Endothelial cell of umbilical vein (primary cell): ENCODE data around the gene SLC25A27. TPM values are rescaled to one million over a fixed set of nuclear protein-coding genes. Genes with fewer than 3 reads are reported as not detected.

Source experiments
- BruUV-seq: library from RNA; stranded (reverse); fragments of 400-500 nt; replicated peaks from 2 replicates; lab custom pipeline; 2021; lab: Mats Ljungman, UMichigan
- CTCF ChIA-PET: fragments of 300-600, 350-600 bp; sonication (Branson Sonifier 250); formaldehyde crosslinking; loops from one replicate; lab custom pipeline; 2021; ENCODE audit warnings: antibody characterized with exemption, inconsistent platforms; lab: Charles Lee
- POLR2A ChIA-PET: fragments of 300-600, 350-600 bp; sonication (Branson Sonifier 250); formaldehyde crosslinking; loops from one replicate; lab custom pipeline; 2021; ENCODE audit warnings: antibody characterized with exemption, inconsistent platforms; lab: Charles Lee
- DNase-seq: peaks from one replicate; pipeline ENCODE4 v3.0.0-alpha.2; 2011; ENCODE audit warnings: low read depth, low spot score
- FAIRE-seq: peaks from 2 replicates; lab custom pipeline; 2011; peaks lifted over from hg19 to GRCh38; lab: Jason Lieb, UNC
- H2AFZ ChIP-seq: 2 replicates; pipeline ENCODE4 v1.6.0; 2012; ENCODE audit warnings: low read depth, low read length, control low read depth, inconsistent platforms
- H3K27ac ChIP-seq: 2 replicates; pipeline ENCODE4 v1.5.1; 2011; ENCODE audit warnings: low read depth, mild to moderate bottlenecking, control low read depth, low read length, moderate library complexity; ENCODE audit not compliant: insufficient read depth
- H3K27me3 ChIP-seq, 2 experiments: 2 replicates each; pipeline versions ENCODE4 v1.6.0 to v1.6.1; 2011; ENCODE audit warnings: low read length in 2 of 2, mixed read lengths in 1 of 2; ENCODE audit not compliant: control insufficient read depth in 2 of 2, insufficient read depth in 2 of 2
- H3K36me3 ChIP-seq, 2 experiments: 2 replicates in 1 of 2; 3 replicates in 1 of 2; pipeline ENCODE4 v1.5.1; 2011; ENCODE audit warnings: low read length in 2 of 2, mild to moderate bottlenecking in 1 of 2, moderate library complexity in 1 of 2; ENCODE audit not compliant: control insufficient read depth in 2 of 2, insufficient read depth in 2 of 2; ENCODE audit errors: extremely low read depth in 1 of 2
- H3K4me1 ChIP-seq: 3 replicates; pipeline ENCODE4 v1.5.1; 2011; ENCODE audit warnings: mild to moderate bottlenecking, low read length; ENCODE audit not compliant: control insufficient read depth, insufficient read depth; ENCODE audit errors: extremely low read depth
- H3K4me2 ChIP-seq: 2 replicates; pipeline ENCODE4 v1.6.1; 2011; ENCODE audit warnings: low read length, control low read depth, mixed read lengths; ENCODE audit not compliant: insufficient read depth
- H3K4me3 ChIP-seq, 3 experiments: fragments of 200-600 bp in 1 of 3; sonication (generic), shearing (Covaris generic) in 1 of 3; replicated peaks in 1 of 3; 2 replicates each; pipeline ENCODE4 v1.5.1; 2011 to 2016; ENCODE audit warnings: control low read depth in 3 of 3, low read length in 3 of 3, mild to moderate bottlenecking in 2 of 3, inconsistent platforms in 1 of 3, low read depth in 1 of 3, moderate library complexity in 1 of 3; ENCODE audit not compliant: insufficient read depth in 1 of 3
- H3K79me2 ChIP-seq: 2 replicates; pipeline ENCODE4 v1.6.0; 2012; ENCODE audit warnings: low read length, inconsistent platforms; ENCODE audit not compliant: control insufficient read depth, insufficient read depth
- H3K9ac ChIP-seq: replicated peaks from 2 replicates; pipeline ENCODE3; 2011; ENCODE audit warnings: low read length, control low read depth; ENCODE audit not compliant: insufficient read depth; ENCODE audit errors: extremely low read depth
- H3K9me1 ChIP-seq: replicated peaks from 3 replicates; pipeline ENCODE4 v1.6.0; 2011; ENCODE audit warnings: mild to moderate bottlenecking, low read length; ENCODE audit not compliant: control insufficient read depth, insufficient read depth; ENCODE audit errors: extremely low read depth
- H3K9me3 ChIP-seq: replicated peaks from 2 replicates; pipeline ENCODE4 v1.5.1; 2012; ENCODE audit warnings: low read length, inconsistent platforms; ENCODE audit not compliant: control insufficient read depth, insufficient read depth
- H4K20me1 ChIP-seq: replicated peaks from 2 replicates; pipeline ENCODE3; 2011; ENCODE audit warnings: mild to moderate bottlenecking, low read length; ENCODE audit not compliant: control insufficient read depth, insufficient read depth; ENCODE audit errors: extremely low read depth
- CTCF ChIP-seq, 2 donors: IDR thresholded peaks; 1 replicate in 1 of 2; 2 replicates in 1 of 2; pipeline ENCODE4 v1.5.1; 2011; ENCODE audit warnings: low read length in 2 of 2, mild to moderate bottlenecking in 2 of 2, moderate library complexity in 2 of 2, control low read depth in 1 of 2, inconsistent platforms in 1 of 2, low read depth in 1 of 2; ENCODE audit not compliant: insufficient read depth in 1 of 2; ENCODE audit errors: extremely low read depth in 1 of 2
- EZH2 ChIP-seq: IDR thresholded peaks from 2 replicates; pipeline ENCODE4 v1.6.1; 2012; ENCODE audit warnings: borderline replicate concordance, low read depth, mild to moderate bottlenecking, moderate library complexity, low read length, inconsistent platforms; ENCODE audit not compliant: severe bottlenecking
- FOS ChIP-seq: IDR thresholded peaks from 2 replicates; pipeline ENCODE4 v1.6.1; 2011; ENCODE audit warnings: mild to moderate bottlenecking, low read length, moderate library complexity, borderline replicate concordance; ENCODE audit not compliant: insufficient read depth
- GATA2 ChIP-seq: IDR thresholded peaks from 2 replicates; pipeline ENCODE4 v1.7.0; 2011; ENCODE audit warnings: low read depth, mild to moderate bottlenecking, moderate library complexity, mixed read lengths, low read length; ENCODE audit not compliant: insufficient read length, insufficient read depth
- JUN ChIP-seq: IDR thresholded peaks from 2 replicates; pipeline ENCODE4 v1.6.1; 2011; ENCODE audit warnings: borderline replicate concordance, low read depth; ENCODE audit not compliant: insufficient read length, insufficient read depth
- MAX ChIP-seq: IDR thresholded peaks from 2 replicates; pipeline ENCODE4 v1.6.1; 2011; ENCODE audit not compliant: insufficient read depth, insufficient read length
- MYC ChIP-seq: IDR thresholded peaks from one replicate; pipeline ENCODE4 v1.6.1; 2011; ENCODE audit warnings: mild to moderate bottlenecking, low read depth, low read length
- POLR2A ChIP-seq: IDR thresholded peaks from 2 replicates; pipeline ENCODE4 v1.6.1; 2012; ENCODE audit warnings: low read depth, mild to moderate bottlenecking, control low read depth, low read length
- POLR2AphosphoS5 ChIP-seq: IDR thresholded peaks from 2 replicates; pipeline ENCODE4 v1.6.1; 2012; ENCODE audit warnings: low read depth, mild to moderate bottlenecking, control low read depth, low read length, moderate library complexity; ENCODE audit not compliant: insufficient read depth
- dilution Hi-C: fragments of 300-500 bp; cut with MboI; formaldehyde crosslinking; loops from one replicate; pipeline ENCODE4 v1.15.0; 2019; ENCODE audit warnings: low sequenced_read_pairs; ENCODE audit not compliant: extremely low pct_ligation_motif_present
- intact Hi-C: fragments of 100-400 bp; cut with micrococcal nuclease; formaldehyde crosslinking; loops from one replicate; pipeline ENCODE4 v1.10.0; 2022
- polyA plus RNA-seq, 4 experiments: library from polyadenylated mRNA; depleted of rRNA in 3 of 4; stranded (reverse) in 3 of 4; unstranded in 1 of 4; fragments of >200 nt; gene quantifications; 2 replicates each; pipeline versions ENCODE4 v1.2.1 to v1.2.3, GENCODE V29; 2011 to 2012; ENCODE audit warnings: missing spikeins in 1 of 4
- total RNA-seq: library from RNA; stranded (reverse); gene quantifications from 2 replicates; pipeline ENCODE4 v1.2.3, GENCODE V29; 2021

Gene SLC25A27
- total and polyA plus RNA-seq, 2 donors (not counting 3 experiments of a cell fraction or from before 2014, with no cell fraction given), result 3.3 to 4.0 TPM

- DNase-seq, result no peak
- Histone ChIP-seq H3K27ac (no peak within 1 kb of the TSS), H3K4me3 (no peak within 1 kb of the TSS), H3K79me2 (no peaks in the 10 kb centered on the region), H3K27me3 (peaks cover 0 to 3% of the 10 kb centered on the region in 2 experiments), H3K9me1 (no peaks in the 10 kb centered on the region), H4K20me1 (no peaks in the 10 kb centered on the region), H3K4me2 (no peak within 1 kb of the TSS), H3K4me1 (no peaks in the 10 kb centered on the region), H3K36me3 (no peaks in the 10 kb centered on the region), H3K9me3 (no peaks in the 10 kb centered on the region), H3K9ac (no peak within 1 kb of the TSS), H2AFZ (no peak within 1 kb of the TSS)
- intact Hi-C loops (no loop called here), dilution Hi-C loops (no loop called here)
- TF ChIP-seq POLR2A (no peak), MYC (no peak), POLR2AphosphoS5 (no peak), FOS (no peak), MAX (no peak), GATA2 (no peak), JUN (no peak), CTCF (IDR thresholded peaks at IDR 0.05; ENCODE audit: extremely low read depth in 1 of 2, insufficient read depth in 1 of 2, low read depth in 1 of 2, low read length in 2 of 2) (no peak), EZH2 (no peak)
- BruUV-seq, result no TSS peak
- POLR2A ChIA-PET, result no interaction called here
- CTCF ChIA-PET, result no interaction called here
- FAIRE-seq, result no peak
These were observed 34.9 kb downstream of the SLC25A27 start, which contains the start of gene TDRD6 for GRCh38 chr6:46687619-46688097. Gene TDRD6 (plus strand): TSS chr6:46687885. CDS start chr6:46688129, 244 bp downstream.
